ENCODE measurements around the gene SLC30A10.
"Not testable (repeated sequence)": the region's sequence is repeated elsewhere in the genome, so short reads cannot be mapped to it uniquely, and the experiment has no call there.

The SLC30A10 gene

GRCh38 chr1:219888667-219889066 lies 39.7 kb downstream of the SLC30A10 start:
- not testable (repeated sequence) for DNase-seq

- no peak for DNase-seq
These were observed 42.7 kb downstream of the SLC30A10 start for GRCh38 chr1:219885680-219886079.

GRCh38 chr1:219883400-219884332 lies 44.7 kb downstream of the SLC30A10 start:
- DNase-seq, result no peak

- DNase-seq, result no peak
These were observed 45.6 kb downstream of the SLC30A10 start for GRCh38 chr1:219882755-219883154.

- no peak for DNase-seq
These were observed 46.3 kb downstream of the SLC30A10 start for GRCh38 chr1:219882096-219882495.

- no peak for DNase-seq
These were observed 47.4 kb downstream of the SLC30A10 start for GRCh38 chr1:219880765-219881457.

- DNase-seq, result no peak
These were observed 51.6 kb downstream of the SLC30A10 start for GRCh38 chr1:219876798-219877209.

- no peak for DNase-seq
These were observed 52.5 kb downstream of the SLC30A10 start for GRCh38 chr1:219875860-219876259.

GRCh38 chr1:219872538-219872937 lies 55.8 kb downstream of the SLC30A10 start:
- DNase-seq, result not testable (repeated sequence)

GRCh38 chr1:219871427-219872057 lies 56.8 kb downstream of the SLC30A10 start:
- no peak for DNase-seq

- DNase-seq, result not testable (repeated sequence)
These were observed 59.7 kb downstream of the SLC30A10 start for GRCh38 chr1:219868615-219869014.
